ENCODE measurements around the gene DCLRE1B.

Gene DCLRE1B

DNA sequence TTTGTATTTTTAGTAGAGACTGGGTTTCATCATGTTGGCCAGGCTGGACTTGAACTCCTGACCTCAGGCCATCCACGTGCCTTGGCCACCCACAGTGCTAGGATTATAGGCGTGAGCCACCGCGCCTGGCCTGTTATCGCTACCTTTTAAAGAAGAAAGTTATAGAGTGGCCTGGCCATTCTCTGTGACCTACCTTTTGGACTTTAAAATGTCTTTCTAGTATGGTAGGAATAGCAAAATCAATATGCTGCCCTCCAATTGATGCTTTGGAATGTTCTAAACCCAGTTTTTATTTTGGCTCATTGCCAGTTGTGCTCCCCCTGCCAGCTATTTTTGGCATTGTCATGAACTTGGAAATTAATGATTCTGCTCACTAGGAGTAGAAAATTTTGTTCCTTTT is 43.9 kb downstream of the DCLRE1B start:
- Histone ChIP-seq H3K4me3 (ENCODE audit: low read depth, low read length) (no peak overlapping the region), H3K27me3 (ENCODE audit: insufficient read depth, low read length) (no peaks in the 10 kb centered on the region), H3K4me1 (ENCODE audit: control insufficient read depth, insufficient read depth, low read length, unreplicated experiment) (peaks cover 18% of the 10 kb centered on the region), H3K36me3 (ENCODE audit: insufficient read depth, low read length) (no peaks in the 10 kb centered on the region; the same call in 1 of the 2 replicates), H3K27ac (ENCODE audit: low read depth, low read length) (no peak overlapping the region), H2AFZ (ENCODE audit: low read length, unreplicated experiment) (no peak overlapping the region), H3K79me2 (ENCODE audit: control insufficient read depth, insufficient read depth, low read length, unreplicated experiment) (peaks cover 64% of the 10 kb centered on the region)

DNA sequence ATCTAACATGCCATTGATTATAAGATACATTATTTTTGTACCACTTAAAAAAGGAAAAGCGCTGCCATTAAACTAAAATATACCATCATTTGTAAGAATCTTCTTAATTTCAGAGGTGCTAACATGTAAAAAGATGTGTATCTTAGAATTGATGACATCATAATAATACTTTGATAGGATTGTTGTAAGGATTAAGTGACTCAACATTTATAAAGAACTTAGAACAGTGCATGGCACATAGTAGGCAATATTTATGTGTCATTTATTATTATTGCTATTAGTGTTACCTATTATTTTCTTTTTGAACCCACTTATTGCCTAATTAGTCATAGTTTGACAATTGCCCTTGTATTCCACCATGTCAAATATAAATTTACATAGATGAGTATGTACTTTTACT is 45.8 kb downstream of the DCLRE1B start:
- no peak overlapping the region for H3K4me3 ChIP-seq (ENCODE audit: low read depth, low read length)
- no peak overlapping the region for H2AFZ ChIP-seq (ENCODE audit: low read length, unreplicated experiment)
- no peaks in the 10 kb centered on the region for H3K27me3 ChIP-seq (ENCODE audit: insufficient read depth, low read length)
- peaks cover 8% of the 10 kb centered on the region; the same call in 1 of the 2 replicates for H3K36me3 ChIP-seq (ENCODE audit: insufficient read depth, low read length)
- peaks cover 18% of the 10 kb centered on the region for H3K4me1 ChIP-seq (ENCODE audit: control insufficient read depth, insufficient read depth, low read length, unreplicated experiment)
- H3K27ac ChIP-seq (ENCODE audit: low read depth, low read length) = no peak overlapping the region
- peaks cover 53% of the 10 kb centered on the region for H3K79me2 ChIP-seq (ENCODE audit: control insufficient read depth, insufficient read depth, low read length, unreplicated experiment)

DNA sequence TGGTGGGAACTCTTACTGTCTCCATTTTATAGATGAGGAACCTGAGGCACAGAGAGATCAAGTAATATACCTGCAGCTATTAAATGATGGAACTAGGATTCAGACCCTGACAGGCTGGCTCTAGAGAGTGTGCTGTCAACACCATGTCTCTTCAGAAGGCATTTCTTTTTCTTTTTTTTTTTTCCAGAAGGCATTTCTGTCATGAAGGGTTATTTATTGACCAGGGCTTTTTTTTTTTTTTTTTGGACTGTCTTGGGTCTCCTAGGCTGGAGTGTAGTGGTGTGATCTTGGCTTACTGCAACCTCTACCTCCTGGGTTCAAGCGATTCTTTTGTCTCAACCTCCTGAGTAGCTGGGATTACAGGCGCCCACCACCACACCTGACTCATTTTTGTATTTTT is 46.6 kb downstream of the DCLRE1B start:
- Histone ChIP-seq H3K36me3 (ENCODE audit: insufficient read depth, low read length) (peaks cover 12% of the 10 kb centered on the region), H3K27ac (ENCODE audit: low read depth, low read length) (no peak overlapping the region)

DNA sequence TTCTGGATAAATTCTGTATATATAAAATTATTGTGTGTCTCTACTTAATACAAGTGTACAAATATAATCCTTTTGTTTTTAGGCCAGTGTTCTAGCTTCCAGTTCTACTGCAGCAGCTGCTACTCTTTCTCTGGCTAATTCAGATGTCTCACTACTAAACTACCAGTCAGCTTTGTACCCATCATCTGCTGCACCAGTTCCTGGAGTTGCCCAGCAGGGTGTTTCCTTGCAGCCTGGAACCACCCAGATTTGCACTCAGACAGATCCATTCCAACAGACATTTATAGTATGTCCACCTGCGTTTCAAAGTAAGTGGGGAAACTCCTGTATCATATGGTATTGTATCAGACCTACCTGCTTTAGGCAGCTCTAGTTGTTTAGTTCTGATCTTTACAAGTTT is 52.9 kb downstream of the DCLRE1B start:
- no peak overlapping the region for H2AFZ ChIP-seq (ENCODE audit: low read length, unreplicated experiment)
- peaks cover 29% of the 10 kb centered on the region for H3K36me3 ChIP-seq (ENCODE audit: insufficient read depth, low read length)
- H3K4me3 ChIP-seq (ENCODE audit: low read depth, low read length) = no peak overlapping the region
- no peaks in the 10 kb centered on the region for H3K4me1 ChIP-seq (ENCODE audit: control insufficient read depth, insufficient read depth, low read length, unreplicated experiment)
- H3K27me3 ChIP-seq (ENCODE audit: insufficient read depth, low read length) = no peaks in the 10 kb centered on the region
- H3K79me2 ChIP-seq (ENCODE audit: control insufficient read depth, insufficient read depth, low read length, unreplicated experiment) = peaks cover 3% of the 10 kb centered on the region
- H3K27ac ChIP-seq (ENCODE audit: low read depth, low read length) = no peak overlapping the region

More for the DNA sequence above, 46.6 kb downstream of the DCLRE1B start:
- H3K79me2 ChIP-seq (ENCODE audit: control insufficient read depth, insufficient read depth, low read length, unreplicated experiment) = peaks cover 46% of the 10 kb centered on the region
- peaks cover 17% of the 10 kb centered on the region for H3K4me1 ChIP-seq (ENCODE audit: control insufficient read depth, insufficient read depth, low read length, unreplicated experiment)
- H2AFZ ChIP-seq (ENCODE audit: low read length, unreplicated experiment) = no peak overlapping the region
- no peak overlapping the region for H3K4me3 ChIP-seq (ENCODE audit: low read depth, low read length)
- H3K27me3 ChIP-seq (ENCODE audit: insufficient read depth, low read length) = no peaks in the 10 kb centered on the region

DNA sequence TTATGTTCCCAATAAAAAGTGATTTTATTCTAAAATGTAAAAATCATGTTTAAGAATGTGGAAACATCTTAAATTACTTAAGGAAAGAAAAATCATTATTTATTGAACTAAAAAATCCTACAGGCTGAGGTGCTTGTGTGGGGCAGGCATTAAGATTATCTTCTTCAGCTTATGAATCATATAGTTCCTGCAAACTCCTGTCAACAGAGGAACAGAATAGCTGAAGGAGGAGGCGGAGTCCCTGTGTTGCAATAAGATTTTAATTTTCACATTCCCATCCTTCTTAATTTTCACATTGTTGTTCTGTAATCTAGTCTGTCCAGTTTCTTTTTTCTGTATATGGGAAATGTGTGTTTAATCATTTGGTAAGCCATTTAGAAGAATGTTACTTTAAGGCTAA is 53.6 kb downstream of the DCLRE1B start:
- peaks cover 29% of the 10 kb centered on the region for H3K36me3 ChIP-seq (ENCODE audit: insufficient read depth, low read length)
- H3K27me3 ChIP-seq (ENCODE audit: insufficient read depth, low read length) = no peaks in the 10 kb centered on the region

DNA sequence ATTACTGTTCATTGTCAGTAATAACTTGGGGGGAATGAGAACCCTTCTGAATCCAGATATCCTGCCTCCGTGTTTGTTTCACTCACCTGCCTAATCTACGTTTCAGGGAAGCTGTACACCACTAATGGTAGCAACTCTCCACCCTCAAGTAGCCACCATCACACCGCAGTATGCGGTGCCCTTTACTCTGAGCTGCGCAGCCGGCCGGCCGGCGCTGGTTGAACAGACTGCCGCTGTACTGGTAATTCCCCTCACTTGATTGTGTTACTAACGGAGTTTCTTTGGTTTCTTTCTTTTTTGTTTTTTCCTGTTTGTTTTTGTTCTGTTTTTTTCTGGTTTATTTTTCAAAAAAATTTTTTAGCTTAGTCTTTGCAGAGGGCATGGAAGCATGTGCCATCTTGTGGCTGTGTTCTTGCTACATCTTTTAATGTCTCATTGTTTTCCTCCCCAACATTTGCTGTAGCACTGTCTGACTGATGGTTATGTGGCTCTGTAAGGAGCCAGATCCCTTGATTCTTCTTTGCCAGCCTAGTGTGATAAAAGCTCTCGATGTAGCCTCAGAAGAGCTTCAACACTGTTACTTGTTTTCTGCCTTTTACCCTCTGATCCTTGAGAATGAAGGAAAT is 58.3 kb downstream of the DCLRE1B start:
- Histone ChIP-seq H3K4me3 (ENCODE audit: low read depth, low read length) (no peak overlapping the region), H3K4me1 (ENCODE audit: control insufficient read depth, insufficient read depth, low read length, unreplicated experiment) (no peaks in the 10 kb centered on the region), H2AFZ (ENCODE audit: low read length, unreplicated experiment) (no peak overlapping the region), H3K27ac (ENCODE audit: low read depth, low read length) (no peak overlapping the region), H3K79me2 (ENCODE audit: control insufficient read depth, insufficient read depth, low read length, unreplicated experiment) (no peaks in the 10 kb centered on the region), H3K36me3 (ENCODE audit: insufficient read depth, low read length) (peaks cover 28% of the 10 kb centered on the region), H3K27me3 (ENCODE audit: insufficient read depth, low read length) (no peaks in the 10 kb centered on the region)

More for the DNA sequence above, 53.6 kb downstream of the DCLRE1B start:
- Histone ChIP-seq H3K4me1 (ENCODE audit: control insufficient read depth, insufficient read depth, low read length, unreplicated experiment) (no peaks in the 10 kb centered on the region), H2AFZ (ENCODE audit: low read length, unreplicated experiment) (no peak overlapping the region), H3K27ac (ENCODE audit: low read depth, low read length) (no peak overlapping the region), H3K79me2 (ENCODE audit: control insufficient read depth, insufficient read depth, low read length, unreplicated experiment) (peaks cover 3% of the 10 kb centered on the region), H3K4me3 (ENCODE audit: low read depth, low read length) (no peak overlapping the region)

All from ACC112 (cell line).